ENCODE data around the gene DNASE2. TPM values are rescaled to one million over a fixed set of nuclear protein-coding genes. Genes with fewer than 3 reads are reported as not detected.
A peak's percentile ranks its signal among the peaks of the same experiment; 100 is the strongest.

The DNASE2 gene
- total RNA-seq, 1 experiment from 2014 or later, result 23.8 TPM

- H4K8ac ChIP-seq (replicated peaks; ENCODE audit: insufficient read length, low read depth, low read length), result no peak within 1 kb of the TSS
- H3K18ac ChIP-seq (ENCODE audit: insufficient read length, low read depth, low read length), result no peak within 1 kb of the TSS
- Mint-ChIP-seq H3K36me3 (ENCODE audit: insufficient read depth in 1 of 3, low read depth in 3 of 3) (peaks cover 0 to 8% (median 8%) of the 10 kb centered on the region in 3 experiments; a peak in 6 of 7 replicates), H3K27me3 (ENCODE audit: low read depth) (peaks cover 26% of the 10 kb centered on the region), H3K4me3 (peak within 1 kb of the TSS; percentile 81 to 91), H3K9me3 (no peaks in the 10 kb centered on the region; a peak in 1 of 5 replicates), H3K4me1 (peaks cover 43 to 44% of the 10 kb centered on the region in 2 experiments), H3K27ac (peak within 1 kb of the TSS in 2 of 3 experiments; percentile 36 to 40; a peak in 2 of 7 replicates)
- no peak within 1 kb of the TSS for H2BK20ac ChIP-seq (ENCODE audit: low read depth, low read length, poor library complexity, severe bottlenecking)
- H2BK5ac ChIP-seq (ENCODE audit: insufficient read length, low read length), result no peak within 1 kb of the TSS
- no peak within 1 kb of the TSS for H4K5ac ChIP-seq (ENCODE audit: insufficient read length, low read depth, low read length)
- no peak within 1 kb of the TSS for H3K27ac ChIP-seq (ENCODE audit: insufficient read length, low read depth, low read length)
- peak; percentile 65 for DNase-seq
- no peaks in the 10 kb centered on the region for H3K79me1 ChIP-seq (ENCODE audit: insufficient read depth, low read depth, low read length, poor library complexity, severe bottlenecking)
- H3K4me1 ChIP-seq (ENCODE audit: insufficient read depth, low read length), result peaks cover 2% of the 10 kb centered on the region; the same call in 1 of the 2 replicates
- no peak within 1 kb of the TSS for H4K91ac ChIP-seq (ENCODE audit: insufficient read length, low read depth, low read length)
- H2BK15ac ChIP-seq (ENCODE audit: low read depth, low read length), result no peak within 1 kb of the TSS
- TF ChIP-seq, protein P1, sequence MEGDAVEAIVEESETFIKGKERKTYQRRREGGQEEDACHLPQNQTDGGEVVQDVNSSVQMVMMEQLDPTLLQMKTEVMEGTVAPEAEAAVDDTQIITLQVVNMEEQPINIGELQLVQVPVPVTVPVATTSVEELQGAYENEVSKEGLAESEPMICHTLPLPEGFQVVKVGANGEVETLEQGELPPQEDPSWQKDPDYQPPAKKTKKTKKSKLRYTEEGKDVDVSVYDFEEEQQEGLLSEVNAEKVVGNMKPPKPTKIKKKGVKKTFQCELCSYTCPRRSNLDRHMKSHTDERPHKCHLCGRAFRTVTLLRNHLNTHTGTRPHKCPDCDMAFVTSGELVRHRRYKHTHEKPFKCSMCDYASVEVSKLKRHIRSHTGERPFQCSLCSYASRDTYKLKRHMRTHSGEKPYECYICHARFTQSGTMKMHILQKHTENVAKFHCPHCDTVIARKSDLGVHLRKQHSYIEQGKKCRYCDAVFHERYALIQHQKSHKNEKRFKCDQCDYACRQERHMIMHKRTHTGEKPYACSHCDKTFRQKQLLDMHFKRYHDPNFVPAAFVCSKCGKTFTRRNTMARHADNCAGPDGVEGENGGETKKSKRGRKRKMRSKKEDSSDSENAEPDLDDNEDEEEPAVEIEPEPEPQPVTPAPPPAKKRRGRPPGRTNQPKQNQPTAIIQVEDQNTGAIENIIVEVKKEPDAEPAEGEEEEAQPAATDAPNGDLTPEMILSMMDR (conservative IDR thresholded peaks at IDR 0.05), result peak; percentile 73
- H2AFZ ChIP-seq (ENCODE audit: low read length), result no peak within 1 kb of the TSS
- peaks cover 10% of the 10 kb centered on the region for H3K23me2 ChIP-seq (ENCODE audit: insufficient read length, low read depth, low read length, poor library complexity, severe bottlenecking)
- H2AK5ac ChIP-seq (ENCODE audit: insufficient read length, low read length), result no peak within 1 kb of the TSS
- no peak within 1 kb of the TSS for H3K4ac ChIP-seq (ENCODE audit: low read depth, low read length)
- no peaks in the 10 kb centered on the region for H3K9me3 ChIP-seq (ENCODE audit: control insufficient read depth, low read depth, low read length)
- H2BK120ac ChIP-seq (ENCODE audit: low read depth, low read length, poor library complexity, severe bottlenecking), result no peak within 1 kb of the TSS
- WGBS (ENCODE audit: extremely low coverage, insufficient read length, low lambda C conversion rate), result no CpG with 5 or more reads among the region's 69 CpGs
- H3K79me2 ChIP-seq (ENCODE audit: insufficient read depth, low read length), result no peaks in the 10 kb centered on the region
- no peak within 1 kb of the TSS for H3K56ac ChIP-seq (ENCODE audit: insufficient read length, low read depth, low read length)
- H3K27me3 ChIP-seq (ENCODE audit: insufficient read depth, low read length), result peaks cover 3% of the 10 kb centered on the region; the same call in 1 of the 2 replicates
- no peak within 1 kb of the TSS for H3K9ac ChIP-seq (ENCODE audit: extremely low read depth, insufficient read length, low read length)
- peak within 1 kb of the TSS; percentile 52 for H3K4me2 ChIP-seq (ENCODE audit: insufficient read depth, insufficient read length, low read length)
- H3K14ac ChIP-seq (ENCODE audit: insufficient read depth, low read length), result 0 out of 2 replicates have a peak within 1 kb of the TSS, but pooled peaks have one; percentile 41
- no peak within 1 kb of the TSS for H2BK12ac ChIP-seq (ENCODE audit: insufficient read length, low read depth, low read length)
- no peak within 1 kb of the TSS for H3T11ph ChIP-seq (ENCODE audit: low read length)
- no peak within 1 kb of the TSS for H3K23ac ChIP-seq (ENCODE audit: insufficient read length, low read depth, low read length)
- no peaks in the 10 kb centered on the region for H4K20me1 ChIP-seq (ENCODE audit: control insufficient read depth, insufficient read depth, insufficient read length)
These were observed 42.9 kb downstream of the DNASE2 start, which contains the start of gene MAST1 for GRCh38 chr19:12838182-12838885. MAST1 (plus strand) TSS chr19:12838515; CDS start chr19:12838573, 58 bp downstream.

Measured in H9 (cell line).